Gastrocnemius medialis (tissue), 4 donors: ENCODE results near the gene SAMD4A. TPM values are rescaled to one million over a fixed set of nuclear protein-coding genes. Genes with fewer than 3 reads are reported as not detected.
"Not testable (repeated sequence)": the region's sequence is repeated elsewhere in the genome, so short reads cannot be mapped to it uniquely, and the experiment has no call there.

ENCODE experiments used
- ATAC-seq, 2 donors: fragments of 150-250 bp; one replicate each; pipeline ENCODE4 v1.9.1; 2016
- DNase-seq, 2 donors: peaks; one replicate each; pipeline ENCODE4 v3.0.0-alpha.2; 2019
- H3K27ac ChIP-seq, 4 donors: fragments of 200-600 bp; sonication (generic); 1 replicate in 1 of 4; 2 replicates in 3 of 4; pipeline ENCODE4 v1.5.1; 2016 to 2018; ENCODE audit warnings: mild to moderate bottlenecking in 2 of 4, moderate library complexity in 1 of 4
- H3K27me3 ChIP-seq, 3 donors: fragments of 200-600 bp; sonication (generic) in 2 of 3; 1 replicate in 1 of 3; 2 replicates in 2 of 3; pipeline versions ENCODE4 v1.5.1 to v1.6.0; 2016 to 2019; ENCODE audit warnings: mild to moderate bottlenecking in 1 of 3, moderate library complexity in 1 of 3
- H3K36me3 ChIP-seq, 2 donors: fragments of 200-600 bp; sonication (generic) in 1 of 2; one replicate each; pipeline ENCODE4 v1.5.1; 2017 to 2018
- H3K4me1 ChIP-seq, 2 donors: fragments of 200-600 bp; sonication (generic) in 1 of 2; one replicate each; pipeline ENCODE4 v1.5.1; 2016 to 2017; ENCODE audit warnings: mild to moderate bottlenecking in 2 of 2
- H3K4me3 ChIP-seq, 4 donors: fragments of 200-600 bp; sonication (generic) in 3 of 4; 1 replicate in 1 of 4; 2 replicates in 3 of 4; pipeline ENCODE4 v1.5.1; 2016 to 2019; ENCODE audit warnings: mild to moderate bottlenecking in 2 of 4
- H3K9me3 ChIP-seq, 3 donors: fragments of 200-600 bp; sonication (generic) in 2 of 3; 1 replicate in 1 of 3; 2 replicates in 2 of 3; pipeline ENCODE4 v1.5.1; 2016 to 2019
- POLR2A ChIP-seq, 2 donors: fragments of 450-650 bp; IDR thresholded peaks; one replicate each; pipeline ENCODE4 v1.6.1; 2017; ENCODE audit warnings: antibody characterized with exemption in 2 of 2, mild to moderate bottlenecking in 2 of 2, moderate library complexity in 2 of 2
- in situ Hi-C, 4 donors: fragments of 200-750 bp; cut with MboI; loops; one replicate each; pipeline versions ENCODE4 v1.15.0 to v1.8.0; 2017; ENCODE audit warnings: low sequenced_read_pairs in 4 of 4
- intact Hi-C: fragments of 100-400 bp; cut with DNase I; formaldehyde crosslinking; loops from one replicate; pipeline ENCODE4 v1.15.1; 2023; ENCODE audit warnings: low total_unique reads
- total RNA-seq, 4 donors: library from RNA; depleted of rRNA; stranded (reverse); fragments of >200 nt; gene quantifications; one replicate each; pipeline versions ENCODE4 v1.1.0 to v1.2.3, GENCODE V29; 2016
- TF ChIP-seq, protein P1 (sequence below), 5 experiments: fragments of 450-650 bp in 3 of 5; fragments of 200-600 bp in 2 of 5; sonication (generic) in 2 of 5; IDR thresholded peaks in 4 of 5; conservative IDR thresholded peaks in 1 of 5; 1 replicate in 4 of 5; 2 replicates in 1 of 5; pipeline ENCODE4 v1.5.1; 2016 to 2019; ENCODE audit warnings: antibody characterized with exemption in 5 of 5, mild to moderate bottlenecking in 3 of 5, moderate library complexity in 3 of 5

SAMD4A gene
- total RNA-seq, 4 donors from 2014 or later = 26.4 to 48.0 (median 42.2) TPM

DNA sequence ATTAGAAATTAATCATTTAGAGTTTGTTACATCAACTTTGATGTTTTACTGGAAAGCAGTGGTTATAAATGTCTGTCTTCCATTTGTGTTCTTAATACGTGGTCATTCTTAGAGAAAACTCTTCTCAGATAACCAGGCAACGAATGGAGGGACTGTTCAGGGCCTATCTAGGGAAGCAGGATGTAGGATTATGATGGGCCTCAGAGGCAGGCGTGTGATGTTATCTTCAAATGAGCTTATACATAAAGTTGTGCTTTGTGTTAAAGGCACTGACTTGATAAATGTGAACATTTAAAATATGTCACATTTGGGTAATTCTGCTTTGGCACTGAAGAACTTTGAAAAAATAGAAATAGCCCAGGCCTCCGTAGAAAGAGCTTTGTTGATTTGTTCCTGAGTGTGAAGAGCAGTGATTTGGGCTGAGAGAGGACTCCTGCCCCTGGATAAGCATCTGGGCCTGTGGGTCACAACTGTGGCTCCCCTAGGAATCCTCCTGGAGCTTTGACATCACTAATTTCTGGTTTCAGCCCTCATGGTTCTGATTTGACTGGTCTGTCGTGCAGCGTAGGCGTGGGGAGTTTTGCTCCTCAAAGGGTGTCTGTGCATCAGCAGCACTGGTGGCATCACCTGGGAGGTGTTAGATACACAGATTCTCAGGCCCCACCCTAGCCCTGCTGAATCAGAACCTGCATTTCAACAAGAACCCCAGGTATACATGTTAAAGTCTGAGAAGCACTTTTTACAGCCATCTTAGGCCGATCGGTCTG, 55.4 kb downstream of the SAMD4A start:
- in situ Hi-C loops = no loop called here
- Histone ChIP-seq H3K4me1 (peaks cover 43 to 47% of the 10 kb centered on the region in 2 donors), H3K36me3 (no peaks in the 10 kb centered on the region), H3K27me3 (no peaks in the 10 kb centered on the region), H3K9me3 (no peaks in the 10 kb centered on the region), H3K4me3 (no peak overlapping the region), H3K27ac (peak overlapping the region in 2 of 4 donors; percentile 45 to 83)
- no peak for DNase-seq
- intact Hi-C loops = no loop called here
- TF ChIP-seq, protein P1, sequence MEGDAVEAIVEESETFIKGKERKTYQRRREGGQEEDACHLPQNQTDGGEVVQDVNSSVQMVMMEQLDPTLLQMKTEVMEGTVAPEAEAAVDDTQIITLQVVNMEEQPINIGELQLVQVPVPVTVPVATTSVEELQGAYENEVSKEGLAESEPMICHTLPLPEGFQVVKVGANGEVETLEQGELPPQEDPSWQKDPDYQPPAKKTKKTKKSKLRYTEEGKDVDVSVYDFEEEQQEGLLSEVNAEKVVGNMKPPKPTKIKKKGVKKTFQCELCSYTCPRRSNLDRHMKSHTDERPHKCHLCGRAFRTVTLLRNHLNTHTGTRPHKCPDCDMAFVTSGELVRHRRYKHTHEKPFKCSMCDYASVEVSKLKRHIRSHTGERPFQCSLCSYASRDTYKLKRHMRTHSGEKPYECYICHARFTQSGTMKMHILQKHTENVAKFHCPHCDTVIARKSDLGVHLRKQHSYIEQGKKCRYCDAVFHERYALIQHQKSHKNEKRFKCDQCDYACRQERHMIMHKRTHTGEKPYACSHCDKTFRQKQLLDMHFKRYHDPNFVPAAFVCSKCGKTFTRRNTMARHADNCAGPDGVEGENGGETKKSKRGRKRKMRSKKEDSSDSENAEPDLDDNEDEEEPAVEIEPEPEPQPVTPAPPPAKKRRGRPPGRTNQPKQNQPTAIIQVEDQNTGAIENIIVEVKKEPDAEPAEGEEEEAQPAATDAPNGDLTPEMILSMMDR (IDR thresholded peaks at IDR 0.05 in 4 of 5, conservative IDR thresholded peaks at IDR 0.05 in 1 of 5) = no peak
- ATAC-seq = no peak

DNA sequence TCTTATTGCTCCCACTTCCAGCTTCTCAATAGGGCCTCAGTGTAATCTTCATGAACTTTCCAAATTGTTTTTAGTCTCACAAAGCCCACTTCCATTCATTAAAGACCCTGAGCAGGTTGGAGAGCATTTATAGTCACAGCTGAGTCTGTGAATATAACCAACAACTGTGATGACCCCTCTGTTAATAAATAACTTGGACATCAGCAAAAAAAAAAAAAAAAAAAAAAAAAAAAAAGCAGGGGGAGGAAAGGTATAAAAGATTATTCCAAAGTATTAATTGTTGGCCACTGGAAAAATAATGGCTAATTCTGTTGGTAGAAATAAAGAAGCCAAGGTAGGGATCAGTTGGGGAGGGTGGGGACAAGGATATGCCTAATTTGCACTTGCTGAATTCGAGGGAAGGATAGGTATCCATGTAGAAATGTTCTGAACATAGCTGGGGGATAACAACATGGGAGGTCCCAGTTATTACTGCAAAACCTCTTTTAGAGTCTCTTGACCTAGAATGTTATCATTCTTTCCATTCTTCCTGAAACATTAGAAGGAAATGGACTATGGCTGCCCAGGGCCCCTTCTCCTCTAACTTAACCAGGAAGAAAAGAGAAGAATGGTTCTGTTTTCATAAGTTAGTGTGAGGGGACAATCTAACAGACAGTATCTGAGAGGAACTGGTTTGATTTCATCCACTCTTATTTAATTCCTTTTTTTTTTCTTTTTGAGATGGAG, 56.5 kb downstream of the SAMD4A start:
- in situ Hi-C loops (no loop called here), intact Hi-C loops (no loop called here)
- TF ChIP-seq, protein P1 (IDR thresholded peaks at IDR 0.05 in 4 of 5, conservative IDR thresholded peaks at IDR 0.05 in 1 of 5) = no peak
- TF ChIP-seq POLR2A (IDR thresholded peaks at IDR 0.05) = no peak
- H3K4me3 ChIP-seq = no peak overlapping the region
- no peaks in the 10 kb centered on the region for H3K36me3 ChIP-seq
- peak overlapping the region in 3 of 4 donors; percentile 6 to 85 (median 83) for H3K27ac ChIP-seq
- H3K4me1 ChIP-seq = peaks cover 54 to 58% of the 10 kb centered on the region in 2 donors
- DNase-seq = no peak
- no peaks in the 10 kb centered on the region for H3K27me3 ChIP-seq
- ATAC-seq = no peak
- no peaks in the 10 kb centered on the region for H3K9me3 ChIP-seq

DNA sequence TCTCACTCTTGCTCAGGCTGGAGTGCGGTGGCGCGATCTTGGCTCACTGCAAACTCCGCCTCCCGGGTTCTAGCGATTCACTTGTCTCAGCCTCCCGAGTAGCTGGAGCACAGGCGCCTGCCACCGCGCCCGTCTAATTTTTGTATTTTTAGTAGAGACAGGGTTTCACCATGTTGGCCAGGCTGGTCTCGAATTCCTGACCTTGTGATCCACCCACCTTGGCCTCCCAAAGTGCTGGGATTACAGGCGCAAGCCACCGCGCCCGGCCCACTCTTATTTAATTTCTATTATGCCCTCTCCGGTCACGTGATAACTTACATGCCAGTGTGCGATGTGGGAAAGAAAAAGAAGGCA, 57.1 kb downstream of the SAMD4A start:
- Histone ChIP-seq H3K27ac (peak overlapping the region; percentile 33 to 85 (median 78)), H3K4me1 (peaks cover 59 to 63% of the 10 kb centered on the region in 2 donors)
- H3K4me3 ChIP-seq, DNase-seq, H3K36me3 ChIP-seq, ATAC-seq, H3K27me3 ChIP-seq, intact Hi-C loops, H3K9me3 ChIP-seq, in situ Hi-C loops: not testable (repeated sequence)

DNA sequence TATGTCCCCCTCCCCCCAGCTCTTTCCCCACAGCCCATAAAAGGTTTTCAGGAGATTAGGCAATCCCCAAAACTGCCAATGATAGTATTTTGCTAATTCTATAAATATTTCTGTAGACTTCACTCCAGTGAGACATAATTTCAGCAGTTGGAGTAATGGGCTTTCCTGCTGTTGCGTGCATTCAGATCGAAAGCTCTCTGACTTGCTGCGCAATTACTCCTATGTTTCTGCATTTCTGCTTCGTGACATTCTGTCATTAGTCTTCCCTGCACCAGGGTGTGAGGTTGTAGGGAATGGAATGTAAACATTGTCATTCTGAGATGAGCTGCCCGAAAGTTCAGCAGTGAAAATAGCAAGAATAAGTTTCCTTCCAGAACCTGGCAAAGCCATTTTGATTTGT, 58.2 kb downstream of the SAMD4A start:
- intact Hi-C loops = no loop called here
- Histone ChIP-seq H3K27ac (peak overlapping the region; percentile 72 to 85 (median 78)), H3K9me3 (no peaks in the 10 kb centered on the region), H3K4me1 (peaks cover 70 to 74% of the 10 kb centered on the region in 2 donors), H3K36me3 (no peaks in the 10 kb centered on the region), H3K4me3 (no peak overlapping the region), H3K27me3 (no peaks in the 10 kb centered on the region)
- TF ChIP-seq POLR2A (IDR thresholded peaks at IDR 0.05) = no peak
- DNase-seq = no peak
- in situ Hi-C loops = no loop called here
- no peak for ATAC-seq

DNA sequence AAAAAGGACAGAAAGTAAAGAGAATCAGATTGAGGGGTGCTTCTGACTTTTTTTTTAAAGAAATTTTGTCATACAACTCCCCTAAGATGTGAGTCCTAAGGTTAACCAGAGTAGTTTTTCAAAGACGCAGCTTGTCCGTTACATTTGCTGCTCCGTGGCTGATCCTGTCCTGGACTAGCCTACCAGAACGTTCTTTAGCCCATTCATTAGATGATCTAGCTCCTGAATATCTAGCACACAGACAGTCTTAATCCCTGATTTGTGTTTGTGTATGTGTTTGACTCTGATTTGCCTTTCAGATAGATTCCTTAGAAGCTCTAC, 60.3 kb downstream of the SAMD4A start:
- H3K4me3 ChIP-seq = peak overlapping the region in 3 of 4 donors; percentile 32 to 44 (median 34)
- in situ Hi-C loops (no loop called here), intact Hi-C loops (no loop called here)
- H3K9me3 ChIP-seq = no peaks in the 10 kb centered on the region
- ATAC-seq (peak; percentile 45 to 47), DNase-seq (no peak)
- peak overlapping the region; percentile 72 to 85 (median 78) for H3K27ac ChIP-seq
- peaks cover 75 to 82% of the 10 kb centered on the region in 2 donors for H3K4me1 ChIP-seq
- no peaks in the 10 kb centered on the region for H3K36me3 ChIP-seq
- H3K27me3 ChIP-seq = no peaks in the 10 kb centered on the region
- TF ChIP-seq POLR2A (IDR thresholded peaks at IDR 0.05) = no peak
- TF ChIP-seq, protein P1 (IDR thresholded peaks at IDR 0.05 in 4 of 5, conservative IDR thresholded peaks at IDR 0.05 in 1 of 5) = no peak
